DND-41 (cell line): ENCODE results near the gene SLC38A3.
"Not testable (repeated sequence)": the region's sequence is repeated elsewhere in the genome, so short reads cannot be mapped to it uniquely, and the experiment has no call there.

Source experiments
- EZH2 ChIP-seq: IDR thresholded peaks from 3 replicates; pipeline ENCODE4 v1.6.1; 2012; ENCODE audit warnings: borderline replicate concordance, low read depth, mild to moderate bottlenecking, moderate library complexity, low read length, inconsistent platforms; ENCODE audit not compliant: severe bottlenecking
- TF ChIP-seq, protein P1 (sequence below): IDR thresholded peaks from 2 replicates; pipeline ENCODE4 v1.5.1; 2012; ENCODE audit warnings: borderline replicate concordance, low read length, moderate library complexity, mild to moderate bottlenecking; ENCODE audit not compliant: poor library complexity, severe bottlenecking; ENCODE audit errors: extremely low read depth

GRCh38 chr3:50211368-50211717 lies 6.3 kb downstream of the SLC38A3 start:
- TF ChIP-seq, protein P1, sequence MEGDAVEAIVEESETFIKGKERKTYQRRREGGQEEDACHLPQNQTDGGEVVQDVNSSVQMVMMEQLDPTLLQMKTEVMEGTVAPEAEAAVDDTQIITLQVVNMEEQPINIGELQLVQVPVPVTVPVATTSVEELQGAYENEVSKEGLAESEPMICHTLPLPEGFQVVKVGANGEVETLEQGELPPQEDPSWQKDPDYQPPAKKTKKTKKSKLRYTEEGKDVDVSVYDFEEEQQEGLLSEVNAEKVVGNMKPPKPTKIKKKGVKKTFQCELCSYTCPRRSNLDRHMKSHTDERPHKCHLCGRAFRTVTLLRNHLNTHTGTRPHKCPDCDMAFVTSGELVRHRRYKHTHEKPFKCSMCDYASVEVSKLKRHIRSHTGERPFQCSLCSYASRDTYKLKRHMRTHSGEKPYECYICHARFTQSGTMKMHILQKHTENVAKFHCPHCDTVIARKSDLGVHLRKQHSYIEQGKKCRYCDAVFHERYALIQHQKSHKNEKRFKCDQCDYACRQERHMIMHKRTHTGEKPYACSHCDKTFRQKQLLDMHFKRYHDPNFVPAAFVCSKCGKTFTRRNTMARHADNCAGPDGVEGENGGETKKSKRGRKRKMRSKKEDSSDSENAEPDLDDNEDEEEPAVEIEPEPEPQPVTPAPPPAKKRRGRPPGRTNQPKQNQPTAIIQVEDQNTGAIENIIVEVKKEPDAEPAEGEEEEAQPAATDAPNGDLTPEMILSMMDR, result not testable (repeated sequence)
- TF ChIP-seq EZH2, result not testable (repeated sequence)
